Measurements from ENCODE around the gene SOX5. TPM values are rescaled to one million over a fixed set of nuclear protein-coding genes. Genes with fewer than 3 reads are reported as not detected.

Gene SOX5
- total RNA-seq, 5 donors from 2014 or later (not counting 1 experiment from before 2014, with no cell fraction given), result 0.10 to 1.1 (median 0.39) TPM; not detected in 1

GRCh38 chr12:23752245-23752644 is 197.2 kb downstream of the SOX5 start:
- ATAC-seq (replicated peaks in 1 of 4), result no peak
- Mint-ChIP-seq H3K9me3 (peaks cover 2 to 3% (median 3%) of the 10 kb centered on the region in 3 donors), H3K4me1 (no peaks in the 10 kb centered on the region), H3K36me3 (no peaks in the 10 kb centered on the region), H3K4me3 (no peak overlapping the region), H3K27ac (no peak overlapping the region), H3K27me3 (no peaks in the 10 kb centered on the region)
- no peak for DNase-seq
- no peaks in the 10 kb centered on the region for H3K27me3 ChIP-seq (replicated peaks in 1 of 2; ENCODE audit: control insufficient read depth in 2 of 2, extremely low read depth in 1 of 2, insufficient read depth in 2 of 2, low read length in 1 of 2)
- no peaks in the 10 kb centered on the region for H3K9me3 ChIP-seq
- WGBS (ENCODE audit: insufficient coverage), result no CpG with 5 or more reads among the region's 5 CpGs
- H3K4me1 ChIP-seq (ENCODE audit: control insufficient read depth in 1 of 2, extremely low read depth in 1 of 2, insufficient read depth in 2 of 2, low read length in 2 of 2), result no peaks in the 10 kb centered on the region
- H3K27ac ChIP-seq (ENCODE audit: low read length), result no peak overlapping the region
- ChIA-PET CTCF (no interaction called here), POLR2A (no interaction called here)
- H3K4me3 ChIP-seq (ENCODE audit: control insufficient read depth in 1 of 2, extremely low read depth in 1 of 2, low read length in 1 of 2), result no peak overlapping the region
- no peaks in the 10 kb centered on the region for H3K36me3 ChIP-seq (ENCODE audit: control insufficient read depth in 2 of 2, extremely low read depth in 1 of 2, insufficient read depth in 1 of 2, low read length in 1 of 2)

GRCh38 chr12:23751641-23752040 is 197.8 kb downstream of the SOX5 start:
- ATAC-seq (replicated peaks in 1 of 4), result no peak
- no peaks in the 10 kb centered on the region for H3K9me3 ChIP-seq
- H3K4me3 Mint-ChIP-seq, result no peak overlapping the region
- no peaks in the 10 kb centered on the region for H3K4me1 ChIP-seq (ENCODE audit: control insufficient read depth in 1 of 2, extremely low read depth in 1 of 2, insufficient read depth in 2 of 2, low read length in 2 of 2)
- no peaks in the 10 kb centered on the region for H3K36me3 ChIP-seq (ENCODE audit: control insufficient read depth in 2 of 2, extremely low read depth in 1 of 2, insufficient read depth in 1 of 2, low read length in 1 of 2)
- WGBS (ENCODE audit: insufficient coverage), result no CpG with 5 or more reads among the region's 1 CpG
- H3K27ac Mint-ChIP-seq, result no peak overlapping the region
- H3K9me3 Mint-ChIP-seq, result peaks cover 2 to 9% (median 8%) of the 10 kb centered on the region in 3 donors
- CTCF ChIA-PET, result no interaction called here
- H3K4me1 Mint-ChIP-seq, result no peaks in the 10 kb centered on the region
- no peaks in the 10 kb centered on the region for H3K27me3 Mint-ChIP-seq
- H3K36me3 Mint-ChIP-seq, result no peaks in the 10 kb centered on the region
- no peak for DNase-seq
- no peaks in the 10 kb centered on the region for H3K27me3 ChIP-seq (replicated peaks in 1 of 2; ENCODE audit: control insufficient read depth in 2 of 2, extremely low read depth in 1 of 2, insufficient read depth in 2 of 2, low read length in 1 of 2)
- POLR2A ChIA-PET, result no interaction called here
- H3K27ac ChIP-seq (ENCODE audit: low read length), result no peak overlapping the region
- no peak overlapping the region for H3K4me3 ChIP-seq (ENCODE audit: control insufficient read depth in 1 of 2, extremely low read depth in 1 of 2, low read length in 1 of 2)

GRCh38 chr12:23750923-23751322 is 198.5 kb downstream of the SOX5 start:
- Histone ChIP-seq H3K27me3 (replicated peaks in 1 of 2; ENCODE audit: control insufficient read depth in 2 of 2, extremely low read depth in 1 of 2, insufficient read depth in 2 of 2, low read length in 1 of 2) (no peaks in the 10 kb centered on the region), H3K4me1 (ENCODE audit: control insufficient read depth in 1 of 2, extremely low read depth in 1 of 2, insufficient read depth in 2 of 2, low read length in 2 of 2) (no peaks in the 10 kb centered on the region), H3K9me3 (no peaks in the 10 kb centered on the region), H3K27ac (ENCODE audit: low read length) (no peak overlapping the region), H3K4me3 (ENCODE audit: control insufficient read depth in 1 of 2, extremely low read depth in 1 of 2, low read length in 1 of 2) (no peak overlapping the region), H3K36me3 (ENCODE audit: control insufficient read depth in 2 of 2, extremely low read depth in 1 of 2, insufficient read depth in 1 of 2, low read length in 1 of 2) (no peaks in the 10 kb centered on the region)
- H3K9me3 Mint-ChIP-seq, result peaks cover 4 to 11% (median 8%) of the 10 kb centered on the region in 3 donors
- ChIA-PET CTCF (no interaction called here), POLR2A (no interaction called here)
- no peak for ATAC-seq (replicated peaks in 1 of 4)
- WGBS (ENCODE audit: insufficient coverage), result no CpG with 5 or more reads among the region's 3 CpGs
- H3K4me1 Mint-ChIP-seq, result no peaks in the 10 kb centered on the region
- no peaks in the 10 kb centered on the region for H3K27me3 Mint-ChIP-seq
- no peaks in the 10 kb centered on the region for H3K36me3 Mint-ChIP-seq
- DNase-seq, result no peak
- no peak overlapping the region for H3K27ac Mint-ChIP-seq
- no peak overlapping the region for H3K4me3 Mint-ChIP-seq

- H3K9me3 Mint-ChIP-seq, result peaks cover 5 to 19% (median 17%) of the 10 kb centered on the region in 3 donors
Measured at GRCh38 chr12:23744696-23745095, 204.8 kb downstream of the SOX5 start.

GRCh38 chr12:23742574-23742973 is 206.9 kb downstream of the SOX5 start:
- Histone ChIP-seq H3K4me1 (ENCODE audit: control insufficient read depth in 1 of 2, extremely low read depth in 1 of 2, insufficient read depth in 2 of 2, low read length in 2 of 2) (no peaks in the 10 kb centered on the region), H3K36me3 (ENCODE audit: control insufficient read depth in 2 of 2, extremely low read depth in 1 of 2, insufficient read depth in 1 of 2, low read length in 1 of 2) (no peaks in the 10 kb centered on the region), H3K4me3 (ENCODE audit: control insufficient read depth in 1 of 2, extremely low read depth in 1 of 2, low read length in 1 of 2) (no peak overlapping the region), H3K27me3 (replicated peaks in 1 of 2; ENCODE audit: control insufficient read depth in 2 of 2, extremely low read depth in 1 of 2, insufficient read depth in 2 of 2, low read length in 1 of 2) (no peaks in the 10 kb centered on the region), H3K9me3 (no peaks in the 10 kb centered on the region), H3K27ac (ENCODE audit: low read length) (no peak overlapping the region)
- CTCF ChIA-PET, result no interaction called here
- Mint-ChIP-seq H3K27me3 (no peaks in the 10 kb centered on the region), H3K27ac (no peak overlapping the region), H3K36me3 (no peaks in the 10 kb centered on the region), H3K4me3 (no peak overlapping the region), H3K4me1 (no peaks in the 10 kb centered on the region), H3K9me3 (peaks cover 10 to 23% (median 21%) of the 10 kb centered on the region in 3 donors)
- DNase-seq (no peak), ATAC-seq (replicated peaks in 1 of 4) (no peak)
- POLR2A ChIA-PET, result no interaction called here
- WGBS (ENCODE audit: insufficient coverage), result 100% methylated on average over 2 of the region's 3 CpGs

More at GRCh38 chr12:23744696-23745095, 204.8 kb downstream of the SOX5 start:
- CTCF ChIA-PET, result no interaction called here
- no peak overlapping the region for H3K4me3 ChIP-seq (ENCODE audit: control insufficient read depth in 1 of 2, extremely low read depth in 1 of 2, low read length in 1 of 2)
- no peak overlapping the region for H3K27ac ChIP-seq (ENCODE audit: low read length)
- H3K4me3 Mint-ChIP-seq, result no peak overlapping the region
- H3K36me3 ChIP-seq (ENCODE audit: control insufficient read depth in 2 of 2, extremely low read depth in 1 of 2, insufficient read depth in 1 of 2, low read length in 1 of 2), result no peaks in the 10 kb centered on the region
- H3K9me3 ChIP-seq, result no peaks in the 10 kb centered on the region
- 83% methylated on average over 2 of the region's 3 CpGs for WGBS (ENCODE audit: insufficient coverage)
- DNase-seq, result no peak
- no peaks in the 10 kb centered on the region for H3K27me3 Mint-ChIP-seq
- no peaks in the 10 kb centered on the region for H3K36me3 Mint-ChIP-seq
- ATAC-seq (replicated peaks in 1 of 4), result no peak
- POLR2A ChIA-PET, result no interaction called here
- no peaks in the 10 kb centered on the region for H3K27me3 ChIP-seq (replicated peaks in 1 of 2; ENCODE audit: control insufficient read depth in 2 of 2, extremely low read depth in 1 of 2, insufficient read depth in 2 of 2, low read length in 1 of 2)
- no peaks in the 10 kb centered on the region for H3K4me1 ChIP-seq (ENCODE audit: control insufficient read depth in 1 of 2, extremely low read depth in 1 of 2, insufficient read depth in 2 of 2, low read length in 2 of 2)
- no peaks in the 10 kb centered on the region for H3K4me1 Mint-ChIP-seq
- H3K27ac Mint-ChIP-seq, result no peak overlapping the region

GRCh38 chr12:23731493-23731892 is 218.0 kb downstream of the SOX5 start:
- CTCF ChIA-PET, result no interaction called here

GRCh38 chr12:23731035-23731434 is 218.4 kb downstream of the SOX5 start:
- CTCF ChIA-PET, result no interaction called here
- WGBS (ENCODE audit: insufficient coverage), result 100% methylated on average over 1 of the region's 3 CpGs

More at GRCh38 chr12:23731493-23731892, 218.0 kb downstream of the SOX5 start:
- WGBS (ENCODE audit: insufficient coverage), result no CpG with 5 or more reads among the region's 4 CpGs
- Mint-ChIP-seq H3K27me3 (no peaks in the 10 kb centered on the region), H3K36me3 (no peaks in the 10 kb centered on the region), H3K4me3 (no peak overlapping the region), H3K9me3 (peaks cover 3 to 8% (median 6%) of the 10 kb centered on the region in 3 donors), H3K27ac (no peak overlapping the region), H3K4me1 (no peaks in the 10 kb centered on the region)
- Histone ChIP-seq H3K4me3 (ENCODE audit: control insufficient read depth in 1 of 2, extremely low read depth in 1 of 2, low read length in 1 of 2) (no peak overlapping the region), H3K9me3 (no peaks in the 10 kb centered on the region), H3K27ac (ENCODE audit: low read length) (no peak overlapping the region), H3K4me1 (ENCODE audit: control insufficient read depth in 1 of 2, extremely low read depth in 1 of 2, insufficient read depth in 2 of 2, low read length in 2 of 2) (no peaks in the 10 kb centered on the region), H3K27me3 (replicated peaks in 1 of 2; ENCODE audit: control insufficient read depth in 2 of 2, extremely low read depth in 1 of 2, insufficient read depth in 2 of 2, low read length in 1 of 2) (no peaks in the 10 kb centered on the region), H3K36me3 (ENCODE audit: control insufficient read depth in 2 of 2, extremely low read depth in 1 of 2, insufficient read depth in 1 of 2, low read length in 1 of 2) (no peaks in the 10 kb centered on the region)
- POLR2A ChIA-PET, result no interaction called here
- DNase-seq, result no peak
- no peak for ATAC-seq (replicated peaks in 1 of 4)

More at GRCh38 chr12:23731035-23731434, 218.4 kb downstream of the SOX5 start:
- no peak overlapping the region for H3K4me3 ChIP-seq (ENCODE audit: control insufficient read depth in 1 of 2, extremely low read depth in 1 of 2, low read length in 1 of 2)
- Mint-ChIP-seq H3K27me3 (no peaks in the 10 kb centered on the region), H3K4me3 (no peak overlapping the region), H3K36me3 (no peaks in the 10 kb centered on the region), H3K27ac (no peak overlapping the region), H3K9me3 (peaks cover 3 to 8% (median 6%) of the 10 kb centered on the region in 3 donors), H3K4me1 (no peaks in the 10 kb centered on the region)
- no peaks in the 10 kb centered on the region for H3K9me3 ChIP-seq
- DNase-seq (no peak), ATAC-seq (replicated peaks in 1 of 4) (no peak)
- no peaks in the 10 kb centered on the region for H3K36me3 ChIP-seq (ENCODE audit: control insufficient read depth in 2 of 2, extremely low read depth in 1 of 2, insufficient read depth in 1 of 2, low read length in 1 of 2)
- POLR2A ChIA-PET, result no interaction called here
- no peaks in the 10 kb centered on the region for H3K4me1 ChIP-seq (ENCODE audit: control insufficient read depth in 1 of 2, extremely low read depth in 1 of 2, insufficient read depth in 2 of 2, low read length in 2 of 2)
- no peaks in the 10 kb centered on the region for H3K27me3 ChIP-seq (replicated peaks in 1 of 2; ENCODE audit: control insufficient read depth in 2 of 2, extremely low read depth in 1 of 2, insufficient read depth in 2 of 2, low read length in 1 of 2)
- H3K27ac ChIP-seq (ENCODE audit: low read length), result no peak overlapping the region
